GM11168 (cell line): ENCODE data around the gene KCNG2.

Source experiments
- in situ Hi-C: fragments of 300-500 bp; cut with MboI; formaldehyde crosslinking; loops from one replicate; pipeline ENCODE4 v1.12.0; 2022; ENCODE audit warnings: low sequenced_read_pairs; ENCODE audit not compliant: unreplicated experiment

KCNG2 gene

DNA sequence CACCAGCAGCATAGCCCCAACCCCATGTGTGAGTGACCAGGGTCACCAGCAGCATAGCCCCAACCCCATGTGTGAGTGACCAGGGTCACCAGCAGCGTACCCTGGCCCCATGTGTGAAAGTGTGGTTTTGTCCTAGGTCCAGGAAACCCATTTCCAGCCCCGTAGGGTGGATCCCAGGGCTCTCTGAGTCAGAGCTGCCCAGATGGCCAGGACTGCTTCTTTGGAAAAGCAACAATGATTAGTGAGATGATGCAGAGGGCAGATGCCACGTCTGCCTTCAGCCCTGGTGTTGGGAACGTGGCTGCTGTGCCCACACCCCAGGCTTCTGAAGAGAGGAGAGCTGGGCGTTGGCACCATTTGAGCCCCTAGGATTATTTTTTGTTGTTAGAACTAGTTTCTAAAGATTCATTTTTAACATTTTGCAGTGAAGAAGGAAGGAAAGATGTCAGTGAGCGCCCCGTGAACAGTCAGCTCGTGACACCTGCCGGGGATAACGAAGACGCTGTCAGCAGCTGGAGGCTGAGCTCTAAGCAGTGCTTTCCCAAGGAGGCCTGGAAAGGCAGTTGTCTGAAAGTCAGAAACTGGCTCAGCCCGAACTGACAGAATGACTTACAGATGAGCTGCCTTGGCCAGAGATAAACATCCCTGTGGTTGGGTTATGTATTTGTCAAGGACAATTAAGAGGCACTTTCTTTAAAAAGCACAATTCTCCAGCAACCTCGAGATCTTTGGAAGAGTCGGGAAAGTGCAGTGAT lies 32.1 kb upstream of the KCNG2 start:
- in situ Hi-C loops, result no loop called here

DNA sequence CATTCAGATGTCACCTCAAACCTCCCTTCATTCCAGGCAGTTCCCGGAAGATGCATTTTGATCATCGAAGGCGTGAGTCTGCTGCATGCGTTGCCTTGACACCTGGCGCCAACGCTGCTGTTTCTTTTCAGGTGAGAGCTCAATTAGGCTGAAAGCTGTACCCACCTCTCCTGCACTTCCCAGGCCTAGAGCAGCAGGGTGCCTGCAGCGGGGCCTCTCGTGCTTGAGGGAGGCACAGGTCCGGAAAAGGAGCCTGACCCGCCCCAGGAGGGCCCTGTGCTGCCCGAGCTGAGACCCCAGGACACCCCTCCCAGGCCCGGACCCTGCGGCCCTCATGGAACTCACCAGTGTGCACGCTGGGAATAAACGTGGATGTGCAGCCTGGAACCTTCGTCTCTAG lies 31.4 kb upstream of the KCNG2 start:
- in situ Hi-C loops, result no loop called here

DNA sequence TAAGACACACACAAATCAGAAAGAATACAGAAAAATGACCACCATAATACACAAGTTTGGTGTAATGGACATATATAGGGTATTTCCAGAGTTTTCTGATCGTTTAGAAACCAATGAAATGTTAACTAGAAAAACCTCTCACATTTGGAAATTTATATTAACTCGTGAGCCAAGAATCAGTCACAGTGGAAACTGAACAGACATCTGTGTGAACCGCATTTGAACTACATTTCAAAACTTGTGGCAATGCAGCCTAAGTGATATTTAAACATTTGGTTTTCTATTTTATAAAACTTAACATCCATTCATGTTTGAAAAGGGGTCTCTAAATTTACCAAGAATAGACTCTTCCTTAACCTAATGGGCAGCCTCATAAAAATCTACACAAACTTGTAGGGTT lies 29.0 kb upstream of the KCNG2 start:
- in situ Hi-C loops, result no loop called here

DNA sequence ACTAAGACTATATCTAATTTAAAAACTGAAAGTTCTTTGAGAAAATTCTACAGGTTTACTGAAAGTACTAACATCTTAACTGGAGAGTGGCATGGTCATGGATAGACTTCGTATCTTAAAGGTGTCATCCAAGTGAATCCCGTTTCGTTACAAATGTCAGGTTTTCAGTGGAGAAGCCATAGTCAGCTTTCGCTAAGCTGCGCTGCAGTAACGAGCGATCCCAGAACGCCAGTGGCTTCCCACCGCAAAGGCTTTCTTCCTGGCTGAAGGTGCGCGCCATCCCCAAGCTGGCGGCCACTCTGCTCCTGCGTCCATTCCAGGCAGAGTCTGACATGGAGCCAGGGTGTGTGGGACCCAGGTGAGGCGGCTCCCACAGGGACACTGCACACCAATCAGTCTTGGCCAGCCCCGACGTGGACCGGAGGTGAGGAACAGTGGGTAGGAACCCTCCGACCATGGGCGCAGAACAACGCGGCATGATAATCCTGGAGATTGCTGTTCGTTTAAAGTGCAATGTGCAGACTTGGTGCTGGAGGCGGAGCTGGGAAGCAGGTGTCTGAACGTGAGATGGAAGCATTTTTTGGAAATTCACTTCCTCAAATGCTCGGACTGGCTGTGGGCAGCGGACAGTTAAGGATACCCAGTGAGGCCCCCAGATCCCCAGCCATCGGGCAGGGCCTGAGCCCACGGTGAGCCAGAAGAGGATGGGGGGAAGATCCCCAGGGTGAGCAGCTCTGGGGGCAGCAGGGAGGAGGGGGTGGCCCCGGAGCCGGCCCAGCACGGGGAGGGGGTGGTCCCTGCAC lies 27.8 kb upstream of the KCNG2 start:
- in situ Hi-C loops, result no loop called here

DNA sequence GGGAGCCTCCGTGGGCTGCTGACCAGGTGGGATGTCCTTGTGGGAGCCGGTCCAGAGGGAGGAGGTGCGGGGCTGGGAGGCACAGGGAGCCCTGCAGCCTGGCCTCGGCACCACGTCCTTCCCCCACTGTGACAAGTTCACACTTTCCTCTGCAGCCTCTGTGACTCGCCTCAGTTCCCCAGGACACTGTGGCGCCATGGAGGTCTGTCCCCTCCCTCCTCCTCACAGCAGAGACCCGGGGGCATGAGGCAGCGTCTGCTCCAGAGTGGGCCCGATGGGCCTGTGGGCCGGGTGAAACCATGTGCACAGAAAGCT lies 27.3 kb upstream of the KCNG2 start:
- in situ Hi-C loops, result no loop called here

DNA sequence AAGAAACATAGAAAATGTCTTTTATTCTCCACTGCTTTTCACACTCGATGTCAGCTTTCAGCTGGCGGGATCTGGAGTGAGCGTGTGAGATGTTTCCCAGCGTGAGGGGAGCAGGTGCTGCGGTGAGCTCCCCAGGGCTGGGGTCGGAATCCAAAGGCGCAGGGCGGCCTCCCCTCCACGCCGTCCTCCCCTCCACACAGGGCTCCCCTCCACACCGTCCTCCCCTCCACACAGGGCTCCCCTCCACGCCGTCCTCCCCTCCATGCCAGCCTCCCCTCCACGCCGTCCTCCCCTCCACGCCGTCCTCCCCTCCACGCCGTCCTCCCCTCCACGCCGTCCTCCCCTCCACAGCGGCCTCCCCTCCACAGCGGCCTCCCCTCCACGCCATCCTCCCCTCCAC lies 26.9 kb upstream of the KCNG2 start:
- in situ Hi-C loops, result no loop called here

DNA sequence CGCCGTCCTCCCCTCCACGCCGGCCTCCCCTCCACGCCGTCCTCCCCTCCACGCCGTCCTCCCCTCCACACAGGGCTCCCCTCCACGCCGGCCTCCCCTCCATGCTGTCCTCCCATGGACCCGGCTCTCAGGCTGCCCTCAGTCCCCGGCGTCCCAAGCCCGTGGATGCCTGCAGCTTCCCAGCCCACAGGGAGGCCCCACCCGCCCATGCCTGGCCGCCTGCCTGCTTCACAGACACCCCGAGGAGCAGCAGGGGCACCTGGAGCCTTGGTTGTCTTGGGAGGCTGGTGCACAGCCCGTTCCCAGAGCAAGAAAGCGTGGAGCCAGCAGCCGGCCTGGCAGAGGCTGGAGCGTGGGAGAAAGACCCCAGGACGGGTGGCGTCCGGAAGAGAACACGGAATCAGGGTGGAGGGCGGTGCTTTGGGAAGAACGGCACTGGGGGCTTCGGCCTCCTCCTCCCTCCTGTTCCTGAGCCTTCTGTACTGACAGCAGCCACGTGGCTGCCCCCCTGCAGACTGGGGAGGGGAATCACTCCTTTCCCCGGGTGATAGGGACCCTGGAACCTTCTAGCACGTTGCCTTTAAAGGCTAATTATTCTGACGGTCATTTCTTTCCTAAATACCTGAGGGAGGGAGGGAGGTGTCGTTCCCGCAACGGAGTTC lies 26.2 kb upstream of the KCNG2 start:
- in situ Hi-C loops, result no loop called here

DNA sequence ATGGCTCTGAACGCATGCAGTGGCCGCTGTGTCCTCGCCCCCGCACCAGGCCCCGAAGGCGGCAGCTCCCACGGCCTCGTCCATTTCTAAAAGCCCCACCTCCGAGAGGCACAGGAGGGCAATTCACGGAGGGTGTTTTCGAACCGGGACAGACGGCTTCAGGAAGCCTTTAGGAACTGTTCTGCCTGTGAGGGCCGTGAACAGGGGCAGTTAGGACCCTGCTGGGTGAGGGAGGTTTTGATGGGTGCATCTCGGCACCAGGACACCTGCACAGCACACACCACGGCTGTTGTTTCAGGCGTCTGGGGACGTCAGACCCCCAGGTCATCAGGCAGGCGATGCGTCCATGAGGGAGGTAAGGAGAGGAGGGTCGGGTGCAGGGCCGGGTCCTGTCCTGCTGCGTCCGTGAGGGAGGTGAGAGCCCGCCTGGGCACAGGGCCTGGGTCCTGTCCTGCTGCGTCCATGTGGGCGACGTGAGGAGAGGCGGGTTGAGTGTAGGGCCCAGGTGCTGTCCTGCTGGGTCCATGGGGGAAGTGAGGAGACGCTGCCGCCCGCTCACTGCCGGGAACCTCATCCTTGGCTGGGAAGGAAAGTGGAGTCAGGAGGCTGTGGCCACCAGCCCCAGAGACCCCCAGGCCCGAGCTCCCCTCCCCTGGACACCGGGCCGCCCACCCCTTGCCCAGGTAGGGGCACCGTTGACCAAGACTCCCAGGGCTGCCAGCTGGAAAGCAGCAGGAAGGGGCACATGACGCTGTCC lies 25.5 kb upstream of the KCNG2 start:
- in situ Hi-C loops, result no loop called here

DNA sequence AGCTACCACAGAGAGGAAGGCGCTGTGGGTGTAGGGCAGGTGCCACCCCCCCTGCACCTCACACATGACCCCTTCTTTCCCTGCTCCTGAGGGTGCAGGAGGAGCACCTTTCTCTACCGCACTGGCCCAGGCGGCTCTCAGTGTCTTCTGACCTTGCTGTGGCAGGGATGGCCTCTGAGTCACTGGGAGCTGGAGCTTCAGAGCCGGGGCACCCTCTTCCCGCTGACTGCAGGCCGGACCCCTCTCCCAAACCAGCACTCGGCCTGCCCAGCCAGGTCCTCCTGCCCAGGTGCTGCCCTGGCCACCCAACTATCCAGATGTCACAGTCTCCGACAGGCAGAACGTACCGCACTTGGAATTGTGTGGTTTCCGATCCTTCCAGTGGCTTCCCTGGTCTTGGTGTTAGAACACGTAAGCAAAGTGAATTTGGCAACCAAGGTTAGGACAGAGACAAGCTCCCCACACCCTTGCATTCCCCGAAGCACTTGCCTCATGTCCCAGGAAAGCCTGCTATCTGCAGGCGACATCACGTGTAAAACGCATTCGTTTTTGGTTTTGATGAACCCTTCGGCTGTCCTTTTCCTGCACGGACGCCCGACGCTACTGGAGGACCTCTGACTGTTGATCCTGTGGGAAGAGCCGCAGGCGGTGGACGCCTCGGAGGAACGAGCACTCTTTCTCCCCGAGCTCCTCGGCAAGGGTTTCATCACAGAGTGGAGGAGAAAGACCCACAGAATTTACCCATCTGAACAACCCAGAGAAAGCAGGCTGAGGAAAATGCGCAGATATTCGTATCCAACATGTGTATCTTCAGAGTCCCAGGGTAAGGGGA lies 24.7 kb upstream of the KCNG2 start:
- in situ Hi-C loops, result no loop called here

DNA sequence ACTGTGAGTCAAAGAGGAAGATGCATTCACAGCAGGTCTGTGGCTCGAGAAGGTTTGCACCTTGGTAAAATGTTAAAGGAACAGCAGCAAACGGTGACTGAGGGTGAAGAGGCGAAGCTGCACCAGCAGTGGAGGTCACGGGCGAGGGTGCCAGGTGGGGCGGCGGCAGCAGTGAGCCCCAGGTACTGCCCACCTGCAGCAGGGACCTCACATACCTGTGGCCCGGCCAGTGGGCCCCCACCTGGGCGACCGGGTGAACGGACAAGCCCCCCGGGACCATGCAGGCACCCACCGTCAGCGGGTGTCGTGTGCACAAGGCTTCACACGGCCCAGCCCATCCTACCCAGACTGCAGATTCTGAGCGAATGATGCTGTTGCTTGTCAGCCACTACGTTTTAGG lies 23.6 kb upstream of the KCNG2 start:
- in situ Hi-C loops, result no loop called here

DNA sequence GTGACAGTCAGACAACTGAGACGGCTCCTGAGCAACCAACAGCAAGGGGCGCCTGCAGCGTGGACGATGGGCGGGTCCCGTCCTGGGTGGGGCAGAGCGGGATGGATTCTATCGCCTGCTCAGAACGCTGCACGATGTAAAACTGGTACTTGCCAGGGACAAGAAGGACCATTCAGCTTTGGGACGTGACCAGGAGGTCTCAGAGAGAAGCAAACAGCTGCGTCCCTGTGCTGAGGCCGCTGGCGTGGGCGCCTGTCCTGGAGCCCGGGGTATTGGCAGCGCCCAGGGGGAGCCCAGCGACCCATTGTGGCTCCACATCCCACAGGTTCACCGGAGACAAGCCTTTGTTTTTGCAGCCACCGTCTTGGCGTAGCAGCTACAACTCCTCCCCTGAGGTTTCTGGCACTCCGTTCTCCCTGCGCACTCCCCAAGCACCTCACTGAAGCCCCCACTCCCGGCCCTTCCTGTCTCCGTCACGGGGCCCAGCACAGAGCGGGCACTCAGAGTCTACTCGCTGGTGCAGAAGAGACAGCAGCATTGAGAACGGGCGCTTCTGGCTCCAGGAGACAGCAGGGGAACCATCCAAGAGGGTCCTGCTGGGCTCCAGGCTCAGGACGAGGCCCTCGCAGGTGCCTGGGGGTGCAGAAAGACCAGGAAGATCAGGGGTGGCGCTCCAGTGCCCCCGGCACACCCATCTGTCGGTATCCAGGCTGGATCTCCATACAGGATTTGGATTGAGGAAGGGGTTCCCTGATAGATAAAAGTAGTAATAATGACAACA lies 22.1 kb upstream of the KCNG2 start:
- in situ Hi-C loops, result no loop called here

DNA sequence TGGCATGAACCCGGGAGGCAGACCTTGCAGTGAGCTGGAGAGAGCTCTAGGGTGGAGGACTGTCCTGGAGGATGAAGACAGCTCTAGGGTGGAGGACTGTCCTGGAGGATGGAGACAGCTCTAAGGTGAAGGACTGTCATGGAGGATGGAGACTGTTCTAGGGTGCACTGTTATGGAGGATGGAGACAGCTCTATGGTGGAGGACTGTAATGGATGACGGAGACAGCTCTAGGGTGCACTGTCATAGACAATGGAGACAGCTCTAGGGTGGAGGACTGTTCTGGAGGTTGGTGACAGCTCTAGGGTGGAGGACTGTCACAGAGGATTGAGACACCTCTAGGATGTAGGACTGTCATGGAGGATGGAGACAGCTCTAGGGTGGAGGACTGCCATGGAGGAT lies 21.1 kb upstream of the KCNG2 start:
- in situ Hi-C loops, result no loop called here

DNA sequence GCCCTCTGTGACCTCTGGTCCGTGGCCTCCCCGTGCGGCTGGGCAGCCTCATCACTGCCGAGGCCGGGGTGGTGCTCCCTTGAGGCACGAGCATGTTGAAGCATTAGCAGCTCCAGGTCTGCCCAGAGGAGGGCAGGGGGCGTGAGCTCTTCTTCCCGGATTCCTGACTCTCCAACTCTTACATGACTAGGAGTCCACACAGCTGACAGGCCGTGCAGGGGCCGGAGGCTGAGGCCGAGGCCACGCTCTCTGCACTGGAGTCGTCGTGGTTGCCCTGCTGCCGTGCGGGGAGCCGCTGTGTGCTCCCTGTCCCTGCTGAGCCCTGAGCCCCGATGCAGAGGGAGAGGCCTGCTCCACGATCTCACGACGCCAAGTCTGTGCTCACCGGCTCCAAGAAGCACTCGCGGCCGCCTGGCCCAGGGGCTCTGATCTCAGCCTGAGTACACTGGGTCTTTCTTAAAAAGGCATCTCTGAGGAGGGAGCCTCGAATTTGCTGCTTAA lies 19.4 kb upstream of the KCNG2 start:
- in situ Hi-C loops, result no loop called here

DNA sequence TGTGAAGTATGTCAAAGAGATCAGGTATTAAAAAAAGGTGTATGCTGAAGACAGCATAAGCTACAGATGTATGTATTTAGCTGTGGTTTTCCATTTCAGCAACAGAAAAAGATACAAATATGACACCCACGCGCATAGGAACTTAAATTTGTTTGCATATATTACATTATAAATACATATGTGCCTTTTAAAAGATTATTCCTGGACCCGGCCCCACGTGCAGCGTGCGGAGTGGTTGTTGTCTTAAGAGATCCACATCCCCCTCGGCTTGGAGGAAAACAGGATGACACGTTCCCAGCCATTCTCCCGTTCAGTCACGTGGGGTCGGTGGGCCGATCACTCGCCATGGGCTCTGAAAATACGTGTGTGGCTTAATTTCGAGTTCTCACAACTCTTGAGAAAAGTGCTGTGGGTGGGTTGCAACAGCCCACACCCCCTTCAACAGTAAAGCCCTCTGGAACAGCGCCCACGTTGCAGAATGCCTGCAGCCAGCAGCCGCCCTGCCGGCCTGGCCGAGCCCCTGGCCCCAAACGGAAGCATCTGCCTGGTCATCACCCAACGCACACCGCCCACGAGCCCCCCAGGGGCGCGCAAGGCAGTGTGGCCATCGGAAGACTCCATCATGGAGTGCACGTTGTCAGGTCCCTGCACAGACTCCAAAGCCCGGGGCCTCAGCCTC lies 18.6 kb upstream of the KCNG2 start:
- in situ Hi-C loops, result no loop called here

DNA sequence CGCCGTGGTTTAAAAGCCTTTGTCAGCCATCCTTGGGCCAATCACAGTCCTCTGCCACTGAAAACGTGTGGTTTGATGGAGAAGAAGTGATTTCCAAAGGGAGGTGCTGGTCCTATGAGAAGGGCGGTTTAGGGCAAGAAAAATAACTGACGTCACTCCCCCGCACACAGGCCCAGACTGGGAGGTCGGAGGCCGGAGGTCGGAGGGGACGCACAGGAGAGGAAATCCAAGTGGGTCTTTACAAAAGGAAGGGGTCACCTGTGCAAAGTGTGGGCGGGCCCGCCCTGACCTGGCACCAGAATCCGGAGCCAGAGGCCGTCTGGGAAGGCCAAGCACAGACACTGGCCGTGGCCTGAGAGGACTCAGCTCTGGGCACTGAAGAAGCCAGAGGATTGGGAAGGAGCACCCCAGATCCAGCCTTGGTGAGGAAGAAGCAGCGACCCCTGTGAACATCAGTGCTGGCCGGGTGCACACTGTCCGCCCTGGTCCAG lies 18.0 kb upstream of the KCNG2 start:
- in situ Hi-C loops, result no loop called here

DNA sequence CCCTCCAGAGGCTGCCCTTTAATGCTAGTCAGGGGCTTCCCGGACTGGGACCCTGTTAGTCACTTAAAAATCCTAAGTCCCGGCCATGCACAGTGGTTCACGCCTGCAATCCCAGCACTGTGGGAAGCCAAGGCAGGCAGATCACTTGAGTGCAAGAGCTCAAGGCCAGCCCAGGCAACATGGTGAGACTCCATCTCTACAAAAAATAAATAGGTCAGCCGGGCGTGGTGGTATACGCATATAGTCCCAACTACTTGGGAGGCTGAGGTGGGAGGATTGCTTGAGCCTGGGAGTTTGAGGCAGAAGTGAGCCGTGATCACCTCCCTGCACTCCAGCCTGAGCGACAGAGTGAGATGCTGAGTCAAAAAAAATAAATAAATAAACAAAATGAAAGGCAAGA lies 17.2 kb upstream of the KCNG2 start:
- in situ Hi-C loops, result no loop called here

DNA sequence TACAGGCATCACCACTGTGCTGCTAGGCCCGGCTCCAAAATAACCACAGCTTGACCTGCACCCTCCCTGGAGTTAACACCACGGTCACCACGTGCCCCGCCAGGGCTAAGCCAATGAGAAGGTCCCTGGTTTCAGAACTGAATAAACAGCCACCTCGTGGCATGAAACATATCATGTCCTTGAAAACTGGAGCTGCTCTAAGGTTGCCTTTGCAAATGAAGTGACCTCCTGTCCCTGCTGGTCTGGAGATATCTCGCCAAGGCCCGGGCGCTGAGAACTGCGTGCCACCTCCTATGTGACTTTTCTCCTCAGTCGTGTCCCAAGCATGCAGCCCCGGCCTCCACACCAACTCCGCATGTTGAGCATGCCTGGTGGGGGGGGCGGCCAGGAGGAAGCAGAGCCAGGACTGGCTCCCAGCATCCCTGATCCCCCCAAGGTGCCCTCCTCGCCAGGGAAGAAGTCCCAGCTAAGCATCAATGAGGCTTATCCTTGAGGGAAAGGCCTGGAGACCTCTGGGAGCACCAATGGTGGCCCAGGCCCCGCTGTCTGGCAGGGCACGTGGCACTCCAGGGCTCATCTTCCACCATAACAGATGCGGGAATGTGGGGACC lies 16.3 kb upstream of the KCNG2 start:
- in situ Hi-C loops, result no loop called here
